HEK293 (cell line): ENCODE measurements around the gene SH3BP1.

ENCODE experiments used
- CTCF ChIA-PET: fragments of 350-600 bp; formaldehyde crosslinking; extraction: SDS; loops from one replicate; lab custom pipeline; 2021; ENCODE audit warnings: antibody characterized with exemption; lab: Yijun Ruan, JAX
- POLR2A ChIA-PET: fragments of 300-600 bp; formaldehyde crosslinking; extraction: SDS; loops from one replicate; lab custom pipeline; 2020; ENCODE audit warnings: antibody characterized with exemption, inconsistent platforms; lab: Yijun Ruan, JAX
- H3K27ac ChIP-seq: fragments of 200-500 bp; sonication (Bioruptor generic); 2 replicates; pipeline ENCODE4 v1.5.1; 2014; ENCODE audit warnings: low read depth, low read length, control low read depth, inconsistent platforms; ENCODE audit errors: extremely low read depth
- H3K36me3 ChIP-seq, 2 experiments: fragments of 200-500 bp in 1 of 2; sonication (Bioruptor generic) in 1 of 2; 1 replicate in 1 of 2; 2 replicates in 1 of 2; pipeline ENCODE4 v1.5.1; 2014 to 2017; ENCODE audit warnings: inconsistent platforms in 2 of 2, low read length in 2 of 2; ENCODE audit not compliant: control insufficient read depth in 2 of 2, insufficient read depth in 1 of 2
- H3K4me1 ChIP-seq: fragments of 200-500 bp; sonication (Bioruptor generic); 2 replicates; pipeline ENCODE4 v1.5.1; 2014; ENCODE audit warnings: mild to moderate bottlenecking, low read length, inconsistent platforms; ENCODE audit not compliant: control insufficient read depth, insufficient read depth
- H3K4me3 ChIP-seq: 2 replicates; pipeline ENCODE4 v1.5.1; 2011; ENCODE audit warnings: low read depth, mild to moderate bottlenecking, control low read depth, low read length, moderate library complexity
- H3K9me3 ChIP-seq: fragments of 200-500 bp; sonication (Bioruptor generic); 2 replicates; pipeline ENCODE4 v1.5.1; 2014; ENCODE audit warnings: low read depth, low read length, inconsistent platforms; ENCODE audit not compliant: control insufficient read depth, insufficient read depth
- GFI1B ChIP-seq: fragments of 450-650 bp; formaldehyde crosslinking; IDR thresholded peaks from 2 replicates; pipeline ENCODE4 v1.5.1; 2016; ENCODE audit warnings: missing biosample characterization, missing genetic modification characterization
- IKZF3 ChIP-seq: fragments of 450-650 bp; IDR thresholded peaks from 2 replicates; pipeline ENCODE4 v1.5.0; 2018; ENCODE audit warnings: missing biosample characterization, mild to moderate bottlenecking, missing genetic modification characterization, moderate library complexity
- KLF1 ChIP-seq: fragments of 450-650 bp; formaldehyde crosslinking; IDR thresholded peaks from 2 replicates; pipeline ENCODE4 v1.5.1; 2016; ENCODE audit warnings: missing biosample characterization, missing genetic modification characterization
- KLF9 ChIP-seq: fragments of 450-650 bp; formaldehyde crosslinking; IDR thresholded peaks from 2 replicates; pipeline ENCODE4 v1.5.1; 2016; ENCODE audit warnings: missing biosample characterization, missing genetic modification characterization, low read depth
- MEIS1 ChIP-seq: sonication (generic); formaldehyde crosslinking; IDR thresholded peaks from 2 replicates; pipeline ENCODE4 v1.8.1; 2022; ENCODE audit warnings: missing genetic modification reagents, mild to moderate bottlenecking, borderline replicate concordance
- RBAK ChIP-seq: fragments of 450-650 bp; formaldehyde crosslinking; IDR thresholded peaks from 2 replicates; pipeline ENCODE4 v1.5.1; 2016; ENCODE audit warnings: missing biosample characterization, missing genetic modification characterization
- SALL2 ChIP-seq: fragments of 450-650 bp; formaldehyde crosslinking; IDR thresholded peaks from 2 replicates; pipeline ENCODE4 v1.5.0; 2017; ENCODE audit warnings: missing biosample characterization, mild to moderate bottlenecking, missing genetic modification characterization, borderline replicate concordance
- SCRT1 ChIP-seq: fragments of 450-650 bp; formaldehyde crosslinking; IDR thresholded peaks from 2 replicates; pipeline ENCODE4 v1.5.1; 2016; ENCODE audit warnings: missing biosample characterization, missing genetic modification characterization, borderline replicate concordance
- ZFHX2 ChIP-seq: fragments of 450-650 bp; formaldehyde crosslinking; conservative IDR thresholded peaks from 2 replicates; pipeline ENCODE4 v1.5.1; 2016; ENCODE audit warnings: missing biosample characterization, missing genetic modification characterization
- ZIC2 ChIP-seq: fragments of 450-650 bp; formaldehyde crosslinking; IDR thresholded peaks from 2 replicates; pipeline ENCODE4 v1.5.1; 2016; ENCODE audit warnings: missing biosample characterization, missing genetic modification characterization
- ZNF112 ChIP-seq: fragments of 450-650 bp; formaldehyde crosslinking; IDR thresholded peaks from 2 replicates; pipeline ENCODE4 v1.5.0; 2017; ENCODE audit warnings: missing biosample characterization, missing genetic modification characterization
- ZNF133 ChIP-seq: fragments of 450-650 bp; formaldehyde crosslinking; IDR thresholded peaks from 2 replicates; pipeline ENCODE4 v1.5.1; 2016; ENCODE audit warnings: missing biosample characterization, missing genetic modification characterization
- ZNF169 ChIP-seq: fragments of 450-650 bp; formaldehyde crosslinking; IDR thresholded peaks from 2 replicates; pipeline ENCODE4 v1.5.1; 2016; ENCODE audit warnings: missing biosample characterization, missing genetic modification characterization
- ZNF2 ChIP-seq: fragments of 450-650 bp; formaldehyde crosslinking; IDR thresholded peaks from 2 replicates; pipeline ENCODE4 v1.5.1; 2016; ENCODE audit warnings: missing biosample characterization, missing genetic modification characterization
- ZNF266 ChIP-seq: fragments of 450-650 bp; formaldehyde crosslinking; IDR thresholded peaks from 2 replicates; pipeline ENCODE4 v1.5.1; 2016; ENCODE audit warnings: missing biosample characterization, missing genetic modification characterization, low read depth
- ZNF324 ChIP-seq: fragments of 450-650 bp; formaldehyde crosslinking; IDR thresholded peaks from 2 replicates; pipeline ENCODE4 v1.5.1; 2016; ENCODE audit warnings: missing biosample characterization, missing genetic modification characterization
- ZNF335 ChIP-seq: fragments of 450-650 bp; formaldehyde crosslinking; conservative IDR thresholded peaks from 2 replicates; pipeline ENCODE4 v1.5.1; 2016; ENCODE audit warnings: missing biosample characterization, missing genetic modification characterization
- ZNF341 ChIP-seq: fragments of 450-650 bp; formaldehyde crosslinking; IDR thresholded peaks from 2 replicates; pipeline ENCODE4; 2016; ENCODE audit warnings: low read depth, missing biosample characterization, missing genetic modification characterization
- ZNF37A ChIP-seq: fragments of 450-650 bp; IDR thresholded peaks from 2 replicates; pipeline ENCODE4 v1.5.1; 2018; ENCODE audit warnings: missing biosample characterization, missing genetic modification characterization
- ZNF416 ChIP-seq: fragments of 450-650 bp; formaldehyde crosslinking; IDR thresholded peaks from 2 replicates; pipeline ENCODE4 v1.5.1; 2016; ENCODE audit warnings: missing biosample characterization, missing genetic modification characterization
- ZNF423 ChIP-seq: fragments of 450-650 bp; formaldehyde crosslinking; IDR thresholded peaks from 2 replicates; pipeline ENCODE4 v1.5.1; 2016; ENCODE audit warnings: missing biosample characterization, missing genetic modification characterization
- ZNF473 ChIP-seq: fragments of 450-650 bp; formaldehyde crosslinking; IDR thresholded peaks from 2 replicates; pipeline ENCODE4 v1.5.1; 2017; ENCODE audit warnings: missing biosample characterization, missing genetic modification characterization
- ZNF514 ChIP-seq: fragments of 450-650 bp; formaldehyde crosslinking; IDR thresholded peaks from 2 replicates; pipeline ENCODE4 v1.5.1; 2016; ENCODE audit warnings: missing biosample characterization, missing genetic modification characterization
- ZNF521 ChIP-seq: fragments of 450-650 bp; formaldehyde crosslinking; IDR thresholded peaks from 2 replicates; pipeline ENCODE4 v1.5.1; 2017; ENCODE audit warnings: missing biosample characterization, mild to moderate bottlenecking, missing genetic modification characterization
- ZNF560 ChIP-seq: fragments of 450-650 bp; formaldehyde crosslinking; IDR thresholded peaks from 2 replicates; pipeline ENCODE4 v1.5.1; 2017; ENCODE audit warnings: missing biosample characterization, missing genetic modification characterization, borderline replicate concordance
- ZNF610 ChIP-seq: fragments of 450-650 bp; formaldehyde crosslinking; IDR thresholded peaks from 2 replicates; pipeline ENCODE4 v1.5.1; 2016; ENCODE audit warnings: missing biosample characterization, missing genetic modification characterization, borderline replicate concordance
- ZNF626 ChIP-seq: fragments of 450-650 bp; sonication (Bioruptor Pico); formaldehyde crosslinking; IDR thresholded peaks from 2 replicates; pipeline ENCODE4 v1.5.1; 2018; ENCODE audit warnings: missing biosample characterization, missing genetic modification characterization, inconsistent platforms
- ZNF654 ChIP-seq: fragments of 450-650 bp; formaldehyde crosslinking; IDR thresholded peaks from 2 replicates; pipeline ENCODE4 v1.5.1; 2016; ENCODE audit warnings: low read depth, missing biosample characterization, missing genetic modification characterization
- ZNF670 ChIP-seq: fragments of 450-650 bp; formaldehyde crosslinking; IDR thresholded peaks from 2 replicates; pipeline ENCODE4 v1.5.1; 2016; ENCODE audit warnings: missing biosample characterization, missing genetic modification characterization, low read depth
- ZNF843 ChIP-seq: fragments of 450-650 bp; formaldehyde crosslinking; IDR thresholded peaks from 2 replicates; pipeline ENCODE4 v1.5.1; 2016; ENCODE audit warnings: missing biosample characterization, missing genetic modification characterization
- TF ChIP-seq, protein P1 (sequence below): fragments of 450-650 bp; IDR thresholded peaks from 2 replicates; pipeline ENCODE4 v1.5.1; 2018; ENCODE audit warnings: missing biosample characterization, missing genetic modification characterization

Gene SH3BP1

DNA sequence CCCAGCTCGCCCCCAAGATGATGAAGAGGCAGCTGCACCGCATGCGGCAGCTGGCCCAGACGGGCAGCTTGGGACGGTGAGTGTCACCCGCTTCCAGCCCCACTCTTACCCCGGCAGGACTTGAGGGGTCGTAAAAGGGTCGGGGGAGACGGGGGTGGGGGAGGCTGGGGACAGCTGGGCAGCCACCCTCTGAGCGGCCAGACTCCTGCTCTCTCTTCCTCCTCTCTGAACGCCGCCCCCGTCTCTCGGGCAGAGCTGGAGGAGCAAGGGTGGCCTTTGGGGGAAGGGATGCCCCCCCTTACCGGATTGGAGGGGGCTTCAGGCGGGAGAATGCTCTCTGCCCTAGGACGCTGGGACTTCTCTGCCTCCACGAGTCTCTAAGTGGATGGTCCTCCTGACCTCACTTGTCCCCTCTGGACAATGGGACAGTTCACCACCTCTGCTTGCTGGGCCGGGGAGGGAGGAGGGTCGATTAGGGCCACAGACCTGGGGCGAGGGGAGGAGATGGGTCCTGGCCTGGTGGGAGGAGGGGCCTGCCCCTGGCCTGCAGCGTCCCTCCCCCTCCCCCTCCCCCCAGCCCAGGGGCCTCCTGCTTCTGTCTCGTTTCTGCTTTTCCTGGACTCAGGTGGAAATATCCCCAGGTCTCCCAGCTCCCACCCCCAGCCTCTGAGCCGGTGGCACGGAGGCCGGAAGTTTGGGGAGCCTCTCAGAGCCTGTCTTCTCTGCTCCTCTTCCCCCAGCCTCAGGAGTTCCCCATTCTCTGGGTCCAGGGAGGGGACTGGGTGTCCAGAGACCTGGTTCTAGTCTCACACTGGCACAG lies 512 bp downstream of the SH3BP1 start (continued):
- TF ChIP-seq ZNF514 (tag by site-specific recombination), result no peak
- TF ChIP-seq ZNF416 (tag by site-specific recombination), result no peak
- TF ChIP-seq ZFHX2 (tag by site-specific recombination), result 0 out of 2 replicates have a peak, but pooled peaks have one; percentile 9
- no peak for TF ChIP-seq ZNF626 (tag by site-specific recombination)

DNA sequence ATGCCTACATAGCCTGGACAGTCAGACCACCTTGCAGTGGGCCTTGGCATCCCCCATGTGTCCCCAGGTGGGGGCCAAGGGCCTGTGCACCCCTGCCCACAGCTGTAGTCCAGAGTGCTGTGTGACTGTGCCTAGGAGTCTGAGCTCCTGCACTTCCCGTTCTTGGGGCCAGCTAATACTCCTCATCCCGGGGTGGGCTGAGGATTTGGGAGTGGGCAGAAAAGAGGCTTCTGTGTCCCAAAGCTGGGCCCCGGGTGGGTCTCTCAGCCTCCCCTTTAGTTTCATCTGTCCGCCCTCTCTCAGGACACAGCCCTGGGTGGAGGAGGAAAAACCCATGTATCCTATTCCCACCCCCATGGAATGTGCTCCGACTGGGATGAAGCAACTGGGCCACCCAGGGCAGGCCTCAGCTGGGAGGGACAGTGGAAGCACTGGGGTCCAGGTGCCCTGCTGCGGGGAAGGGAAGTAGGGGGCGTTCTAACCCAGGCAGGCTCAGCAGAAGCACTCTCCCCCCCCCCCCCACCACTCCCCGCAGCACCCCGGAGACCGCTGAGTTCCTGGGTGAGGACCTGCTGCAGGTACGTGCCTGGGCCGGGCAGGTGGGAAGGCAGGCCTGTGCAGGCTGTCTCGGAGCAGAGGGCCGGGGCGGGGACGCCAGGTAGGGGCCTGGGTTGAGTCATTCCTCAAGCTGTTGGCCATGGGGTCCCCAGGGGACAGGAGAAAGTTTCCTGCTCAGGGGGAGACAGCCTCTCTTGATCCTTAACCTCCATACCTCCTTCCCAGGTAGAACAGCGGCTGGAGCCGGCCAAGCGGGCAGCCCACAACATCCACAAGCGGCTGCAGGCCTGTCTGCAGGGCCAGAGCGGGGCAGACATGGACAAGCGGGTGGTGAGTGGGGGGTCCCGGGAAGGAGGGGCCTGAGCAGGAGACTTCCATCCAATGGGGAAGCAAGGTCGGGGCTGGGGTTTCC lies 1.4 kb downstream of the SH3BP1 start:
- Histone ChIP-seq H3K9me3 (no peaks in the 10 kb centered on the region), H3K4me3 (peak overlapping the region; percentile 58), H3K36me3 (peaks cover 0 to 49% of the 10 kb centered on the region in 2 experiments; a peak in 2 of 3 replicates), H3K4me1 (peaks cover 8% of the 10 kb centered on the region; the same call in 1 of the 2 replicates), H3K27ac (0 out of 2 replicates have a peak overlapping the region, but pooled peaks have one; percentile 24)
- CTCF ChIA-PET, result interaction anchor here (0.7 to 17.0 kb wide), 9 partner anchors 10 to 1125 kb away, joined by 3 to 353 read pairs (median 7); partner anchors contain the start of genes GGA1, LGALS1, NOL12 and PDXP
- POLR2A ChIA-PET, result interaction anchor here (0.6 to 11.0 kb wide), 4 partner anchors 18 to 45 kb away, joined by 5 to 85 read pairs (median 48); partner anchors contain the start of genes NOL12 and PDXP
- TF ChIP-seq ZNF654 (tag by site-specific recombination) (no peak), ZNF473 (no peak), IKZF3 (tag by site-specific recombination) (peak; percentile 90), ZNF843 (tag by site-specific recombination) (no peak), ZNF423 (tag by site-specific recombination) (no peak), SALL2 (tag by site-specific recombination) (no peak), ZNF341 (tag by site-specific recombination) (no peak), ZNF266 (tag by site-specific recombination) (no peak), ZNF335 (tag by site-specific recombination) (no peak), ZNF324 (tag by site-specific recombination) (no peak), ZNF112 (tag by site-specific recombination) (no peak), ZNF37A (tag by site-specific recombination) (no peak), ZNF610 (no peak), ZNF670 (tag by site-specific recombination) (no peak), ZIC2 (peak; percentile 15; the same call in 1 of the 2 replicates), ZNF521 (no peak), ZNF560 (no peak), MEIS1 (CRISPR knock-in tag) (no peak), KLF9 (tag by site-specific recombination) (no peak), GFI1B (no peak), KLF1 (0 out of 2 replicates have a peak, but pooled peaks have one; percentile 21), RBAK (tag by site-specific recombination) (no peak), ZFHX2 (tag by site-specific recombination) (0 out of 2 replicates have a peak, but pooled peaks have one; percentile 8), SCRT1 (tag by site-specific recombination) (no peak), ZNF169 (tag by site-specific recombination) (no peak), ZNF133 (no peak), ZNF2 (no peak)
- TF ChIP-seq, protein P1, sequence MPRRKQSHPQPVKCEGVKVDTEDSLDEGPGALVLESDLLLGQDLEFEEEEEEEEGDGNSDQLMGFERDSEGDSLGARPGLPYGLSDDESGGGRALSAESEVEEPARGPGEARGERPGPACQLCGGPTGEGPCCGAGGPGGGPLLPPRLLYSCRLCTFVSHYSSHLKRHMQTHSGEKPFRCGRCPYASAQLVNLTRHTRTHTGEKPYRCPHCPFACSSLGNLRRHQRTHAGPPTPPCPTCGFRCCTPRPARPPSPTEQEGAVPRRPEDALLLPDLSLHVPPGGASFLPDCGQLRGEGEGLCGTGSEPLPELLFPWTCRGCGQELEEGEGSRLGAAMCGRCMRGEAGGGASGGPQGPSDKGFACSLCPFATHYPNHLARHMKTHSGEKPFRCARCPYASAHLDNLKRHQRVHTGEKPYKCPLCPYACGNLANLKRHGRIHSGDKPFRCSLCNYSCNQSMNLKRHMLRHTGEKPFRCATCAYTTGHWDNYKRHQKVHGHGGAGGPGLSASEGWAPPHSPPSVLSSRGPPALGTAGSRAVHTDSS (tag by site-specific recombination), result no peak
